H1 (cell line): ENCODE data around the gene CCDC102A. TPM values are rescaled to one million over a fixed set of nuclear protein-coding genes. Genes with fewer than 3 reads are reported as not detected.

Experiments
- EP300 ChIP-seq, 2 experiments: IDR thresholded peaks; 1 replicate in 1 of 2; 2 replicates in 1 of 2; pipeline ENCODE4 v1.6.1; 2011 to 2012; ENCODE audit warnings: low read depth in 2 of 2, low read length in 2 of 2, mild to moderate bottlenecking in 2 of 2, borderline replicate concordance in 1 of 2, inconsistent platforms in 1 of 2, moderate library complexity in 1 of 2
- FOSL1 ChIP-seq: IDR thresholded peaks from 2 replicates; pipeline ENCODE4 v1.6.1; 2011; ENCODE audit warnings: mild to moderate bottlenecking, low read depth, low read length, moderate library complexity; ENCODE audit not compliant: insufficient read depth
- KDM4A ChIP-seq: IDR thresholded peaks from one replicate; pipeline ENCODE4 v1.7.1; 2012; ENCODE audit warnings: low read depth, mild to moderate bottlenecking, moderate library complexity, low read length, inconsistent platforms; ENCODE audit not compliant: severe bottlenecking
- KDM5A ChIP-seq: fragments of 200-600 bp; IDR thresholded peaks from 2 replicates; pipeline ENCODE4 v1.7.1; 2012; ENCODE audit warnings: mild to moderate bottlenecking, low read length, inconsistent platforms, mixed read lengths
- POLR2A ChIP-seq, 2 experiments: IDR thresholded peaks; 1 replicate in 1 of 2; 2 replicates in 1 of 2; pipeline ENCODE4 v1.6.1; 2011; ENCODE audit warnings: low read depth in 2 of 2, low read length in 2 of 2, mild to moderate bottlenecking in 2 of 2; ENCODE audit errors: control extremely low read depth in 1 of 2
- SAP30 ChIP-seq: fragments of 300-600 bp; sonication (generic); IDR thresholded peaks from 2 replicates; pipeline ENCODE4 v1.7.1; 2012; ENCODE audit warnings: low read length, moderate library complexity, mild to moderate bottlenecking, inconsistent platforms; ENCODE audit not compliant: insufficient read depth, insufficient replicate concordance
- SRF ChIP-seq: IDR thresholded peaks from 2 replicates; pipeline ENCODE4 v1.6.1; 2011; ENCODE audit warnings: mild to moderate bottlenecking, low read depth, low read length, moderate library complexity
- polyA plus RNA-seq, 7 experiments: library from polyadenylated mRNA; depleted of rRNA in 3 of 7; stranded (reverse) in 5 of 7; unstranded in 2 of 7; fragments of >200 nt in 5 of 7; fragments of 200-250 nt in 2 of 7; gene quantifications; 1 replicate in 5 of 7; 2 replicates in 1 of 7; 4 replicates in 1 of 7; pipeline versions ENCODE4 v1.2.1 to v1.2.3, GENCODE V29; 2011 to 2013; ENCODE audit warnings: missing spikeins in 2 of 7, mixed read lengths in 2 of 7
- total RNA-seq: library from RNA; stranded (reverse); fragmentation: NEBNext Ultra II Directional; extraction: Animal tissue kit (Norgen Biotek cat#: 25700); gene quantifications from 2 replicates; pipeline ENCODE4 v1.2.1, GENCODE V29; 2021
- TF ChIP-seq, protein P1 (sequence below), 3 experiments: IDR thresholded peaks; 1 replicate in 2 of 3; 2 replicates in 1 of 3; pipeline versions ENCODE4 v1.5.1 to v1.6.1; 2011; ENCODE audit warnings: low read length in 3 of 3, mild to moderate bottlenecking in 3 of 3, inconsistent platforms in 2 of 3, low read depth in 1 of 3, moderate library complexity in 1 of 3; ENCODE audit not compliant: insufficient read depth in 1 of 3; ENCODE audit errors: control extremely low read depth in 1 of 3

The CCDC102A gene
- total and polyA plus RNA-seq, 2 of the 8 experiments (the other 6 are each of a cell fraction or from before 2014, with no cell fraction given): 4.0 to 7.5 TPM

DNA sequence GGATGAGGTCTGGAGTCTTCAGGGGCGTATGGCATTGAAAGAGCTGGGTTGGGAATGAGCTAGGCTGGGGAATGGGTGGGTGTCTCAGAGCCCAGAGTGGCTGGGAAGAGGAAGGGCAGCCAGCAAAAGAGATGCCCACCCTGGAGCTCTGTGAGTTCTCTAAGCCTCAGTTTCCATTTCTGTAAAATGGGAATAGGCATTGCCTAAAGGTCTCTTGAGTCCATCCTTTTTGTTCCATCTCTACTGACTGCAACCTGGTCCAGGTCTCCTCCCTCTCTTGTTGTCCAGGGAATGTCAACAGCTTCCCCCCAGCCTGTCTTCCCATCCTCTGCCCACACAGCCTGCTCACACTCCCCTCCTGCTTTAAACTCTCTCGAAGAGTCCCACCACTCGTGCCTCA lies 19.6 kb downstream of the CCDC102A start (continued):
- TF ChIP-seq, protein P1, sequence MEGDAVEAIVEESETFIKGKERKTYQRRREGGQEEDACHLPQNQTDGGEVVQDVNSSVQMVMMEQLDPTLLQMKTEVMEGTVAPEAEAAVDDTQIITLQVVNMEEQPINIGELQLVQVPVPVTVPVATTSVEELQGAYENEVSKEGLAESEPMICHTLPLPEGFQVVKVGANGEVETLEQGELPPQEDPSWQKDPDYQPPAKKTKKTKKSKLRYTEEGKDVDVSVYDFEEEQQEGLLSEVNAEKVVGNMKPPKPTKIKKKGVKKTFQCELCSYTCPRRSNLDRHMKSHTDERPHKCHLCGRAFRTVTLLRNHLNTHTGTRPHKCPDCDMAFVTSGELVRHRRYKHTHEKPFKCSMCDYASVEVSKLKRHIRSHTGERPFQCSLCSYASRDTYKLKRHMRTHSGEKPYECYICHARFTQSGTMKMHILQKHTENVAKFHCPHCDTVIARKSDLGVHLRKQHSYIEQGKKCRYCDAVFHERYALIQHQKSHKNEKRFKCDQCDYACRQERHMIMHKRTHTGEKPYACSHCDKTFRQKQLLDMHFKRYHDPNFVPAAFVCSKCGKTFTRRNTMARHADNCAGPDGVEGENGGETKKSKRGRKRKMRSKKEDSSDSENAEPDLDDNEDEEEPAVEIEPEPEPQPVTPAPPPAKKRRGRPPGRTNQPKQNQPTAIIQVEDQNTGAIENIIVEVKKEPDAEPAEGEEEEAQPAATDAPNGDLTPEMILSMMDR (IDR thresholded peaks at IDR 0.05; ENCODE audit: control extremely low read depth in 1 of 3, insufficient read depth in 1 of 3, low read depth in 1 of 3, low read length in 3 of 3): no peak
- TF ChIP-seq KDM5A (no peak), FOSL1 (no peak), EP300 (IDR thresholded peaks at IDR 0.05; ENCODE audit: borderline replicate concordance in 1 of 2, low read depth in 2 of 2, low read length in 2 of 2) (no peak), POLR2A (IDR thresholded peaks at IDR 0.05; ENCODE audit: control extremely low read depth in 1 of 2, low read depth in 2 of 2, low read length in 2 of 2) (no peak), SAP30 (no peak), SRF (no peak), KDM4A (no peak)
- TF ChIP-seq, all 59 proteins: peak for 0
